Measurements from ENCODE around the gene DNMT1.

The DNMT1 gene

DNA sequence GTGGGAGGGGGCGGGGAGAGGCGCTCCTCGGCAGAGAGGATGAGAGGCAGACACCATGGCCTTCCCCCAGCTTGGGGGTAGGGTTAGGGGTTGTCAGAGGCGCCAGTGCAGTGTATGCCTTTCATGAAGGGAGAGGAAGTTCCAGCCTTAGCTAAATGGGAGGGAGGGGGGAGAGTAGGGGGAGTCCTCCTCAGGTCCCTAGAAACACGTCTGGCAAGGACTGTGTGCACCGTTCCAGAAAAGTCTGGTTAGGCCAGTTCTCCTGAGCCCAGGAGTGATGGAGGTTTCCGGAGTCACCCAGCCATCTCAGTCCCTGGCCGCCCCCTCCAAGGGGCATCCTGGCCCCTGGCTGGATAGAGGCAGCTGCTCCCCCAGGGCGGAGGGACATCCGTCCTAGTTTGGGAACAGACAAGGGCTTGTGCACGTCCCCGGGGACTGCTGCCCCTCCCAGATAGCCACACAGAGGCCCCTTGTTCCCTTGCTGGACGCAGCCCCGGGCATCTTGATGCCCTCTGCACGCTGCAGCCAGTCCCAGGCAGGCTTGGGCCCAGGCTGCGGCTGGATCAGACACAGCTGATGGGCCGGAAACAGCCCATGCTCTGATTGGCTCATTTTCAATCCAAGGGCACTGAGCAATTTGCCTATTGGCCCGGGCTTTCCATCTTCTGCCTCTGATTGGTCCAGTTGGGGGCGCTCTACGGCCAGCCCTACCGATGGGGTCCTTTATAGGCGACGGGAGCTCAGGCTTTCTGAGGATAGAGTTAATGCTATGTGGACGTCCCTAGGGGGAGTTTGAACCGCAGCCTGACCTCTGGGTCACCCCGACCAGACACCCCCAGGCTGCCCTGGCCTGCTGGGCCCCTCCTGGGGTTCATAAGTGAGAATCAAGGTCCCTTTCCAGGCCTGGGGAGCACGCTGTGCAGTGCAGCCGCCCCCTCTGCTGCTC lies 32.5 kb upstream of the DNMT1 start:
- in situ Hi-C loops (cut with MboI; ENCODE audit: low sequenced_read_pairs, unreplicated experiment), result loop anchor here (25.0 kb wide), 1 partner anchor 290 kb away; the partner anchor contains the start of gene OLFM2
- TF ChIP-seq, protein P1, sequence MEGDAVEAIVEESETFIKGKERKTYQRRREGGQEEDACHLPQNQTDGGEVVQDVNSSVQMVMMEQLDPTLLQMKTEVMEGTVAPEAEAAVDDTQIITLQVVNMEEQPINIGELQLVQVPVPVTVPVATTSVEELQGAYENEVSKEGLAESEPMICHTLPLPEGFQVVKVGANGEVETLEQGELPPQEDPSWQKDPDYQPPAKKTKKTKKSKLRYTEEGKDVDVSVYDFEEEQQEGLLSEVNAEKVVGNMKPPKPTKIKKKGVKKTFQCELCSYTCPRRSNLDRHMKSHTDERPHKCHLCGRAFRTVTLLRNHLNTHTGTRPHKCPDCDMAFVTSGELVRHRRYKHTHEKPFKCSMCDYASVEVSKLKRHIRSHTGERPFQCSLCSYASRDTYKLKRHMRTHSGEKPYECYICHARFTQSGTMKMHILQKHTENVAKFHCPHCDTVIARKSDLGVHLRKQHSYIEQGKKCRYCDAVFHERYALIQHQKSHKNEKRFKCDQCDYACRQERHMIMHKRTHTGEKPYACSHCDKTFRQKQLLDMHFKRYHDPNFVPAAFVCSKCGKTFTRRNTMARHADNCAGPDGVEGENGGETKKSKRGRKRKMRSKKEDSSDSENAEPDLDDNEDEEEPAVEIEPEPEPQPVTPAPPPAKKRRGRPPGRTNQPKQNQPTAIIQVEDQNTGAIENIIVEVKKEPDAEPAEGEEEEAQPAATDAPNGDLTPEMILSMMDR (IDR thresholded peaks at IDR 0.05; ENCODE audit: borderline replicate concordance, control extremely low read depth, extremely low read depth, insufficient read depth, missing control alignments), result no peak
- no peak for DNase-seq (ENCODE audit: low spot score)

DNA sequence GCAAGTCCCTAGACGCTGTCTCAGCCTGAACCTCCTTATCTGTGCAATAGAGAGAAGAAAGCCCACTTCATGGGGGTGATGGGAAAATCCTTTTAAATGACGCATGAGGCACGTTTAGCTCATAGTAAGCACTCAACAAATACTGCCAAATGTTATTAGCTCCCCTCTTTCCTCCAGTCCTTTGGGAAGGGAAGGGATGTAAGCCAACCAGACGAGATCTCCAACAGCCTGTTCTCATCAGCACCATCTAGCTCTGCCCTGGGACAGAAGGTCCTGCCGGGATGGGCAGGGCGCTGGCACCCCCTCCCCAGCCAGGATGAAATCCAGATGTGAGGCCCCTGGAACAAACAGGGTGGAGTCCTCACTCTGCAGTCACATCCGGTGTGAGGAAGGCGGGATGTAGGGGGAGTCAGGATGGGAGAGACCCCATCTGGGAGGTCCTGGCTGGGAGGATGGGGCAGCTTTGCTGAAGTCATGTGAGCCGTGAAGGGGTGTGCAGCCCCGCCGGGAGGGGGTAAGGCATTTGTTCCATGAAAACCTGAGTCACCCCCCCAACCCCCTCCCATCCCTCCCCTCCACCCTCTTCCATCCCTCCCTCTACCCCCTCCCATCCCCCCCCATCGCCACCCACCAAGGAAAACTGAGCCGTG lies 31.7 kb upstream of the DNMT1 start:
- DNase-seq (ENCODE audit: low spot score), result no peak
- in situ Hi-C loops (cut with MboI; ENCODE audit: low sequenced_read_pairs, unreplicated experiment), result loop anchor here (25.0 kb wide), 1 partner anchor 289 kb away; the partner anchor contains the start of gene OLFM2
- TF ChIP-seq, protein P1 (IDR thresholded peaks at IDR 0.05; ENCODE audit: borderline replicate concordance, control extremely low read depth, extremely low read depth, insufficient read depth, missing control alignments), result no peak

DNA sequence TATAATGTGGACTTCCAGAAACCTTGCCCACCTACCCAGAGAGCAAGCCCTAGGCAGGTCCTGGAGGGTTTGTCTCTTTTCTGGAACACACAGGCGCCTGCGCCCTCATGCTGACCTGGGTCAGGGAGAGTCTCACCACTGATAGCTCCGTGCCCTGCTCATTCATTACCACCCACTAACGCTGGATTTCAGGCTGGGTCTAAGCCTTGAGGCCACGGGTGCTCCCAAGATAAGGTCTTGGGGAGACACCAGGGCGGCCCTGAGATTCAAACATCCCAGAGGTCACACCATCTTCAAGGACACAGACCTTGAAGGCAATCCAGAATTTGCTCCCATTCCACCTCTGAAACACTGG lies 31.2 kb upstream of the DNMT1 start:
- no peak for DNase-seq (ENCODE audit: low spot score)
- in situ Hi-C loops (cut with MboI; ENCODE audit: low sequenced_read_pairs, unreplicated experiment), result loop anchor here (25.0 kb wide), 1 partner anchor 289 kb away; the partner anchor contains the start of gene OLFM2
- TF ChIP-seq, protein P1 (IDR thresholded peaks at IDR 0.05; ENCODE audit: borderline replicate concordance, control extremely low read depth, extremely low read depth, insufficient read depth, missing control alignments), result no peak

DNA sequence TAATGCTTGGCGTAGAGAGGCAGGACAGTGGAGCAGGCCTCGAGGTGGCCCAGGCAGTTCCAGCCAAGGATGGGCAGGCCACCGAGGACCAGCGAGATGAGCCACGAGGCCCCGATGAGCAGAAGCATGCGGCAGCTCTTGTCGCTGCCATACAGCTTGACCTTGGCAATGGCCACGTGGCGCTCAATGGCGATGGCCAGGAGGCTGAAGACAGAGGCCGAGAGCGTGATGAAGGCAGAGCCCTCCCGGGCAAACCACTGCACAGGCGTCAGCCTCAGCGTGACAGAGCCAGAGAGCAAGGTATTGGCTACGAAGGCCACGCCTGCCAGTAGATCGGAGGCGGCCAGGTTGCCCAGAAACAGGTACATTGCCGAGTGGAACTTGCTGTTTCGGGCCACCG lies 29.6 kb upstream of the DNMT1 start:
- in situ Hi-C loops (cut with MboI; ENCODE audit: low sequenced_read_pairs, unreplicated experiment), result no loop called here
- TF ChIP-seq, protein P1 (IDR thresholded peaks at IDR 0.05; ENCODE audit: borderline replicate concordance, control extremely low read depth, extremely low read depth, insufficient read depth, missing control alignments), result no peak
- DNase-seq (ENCODE audit: low spot score), result no peak

DNA sequence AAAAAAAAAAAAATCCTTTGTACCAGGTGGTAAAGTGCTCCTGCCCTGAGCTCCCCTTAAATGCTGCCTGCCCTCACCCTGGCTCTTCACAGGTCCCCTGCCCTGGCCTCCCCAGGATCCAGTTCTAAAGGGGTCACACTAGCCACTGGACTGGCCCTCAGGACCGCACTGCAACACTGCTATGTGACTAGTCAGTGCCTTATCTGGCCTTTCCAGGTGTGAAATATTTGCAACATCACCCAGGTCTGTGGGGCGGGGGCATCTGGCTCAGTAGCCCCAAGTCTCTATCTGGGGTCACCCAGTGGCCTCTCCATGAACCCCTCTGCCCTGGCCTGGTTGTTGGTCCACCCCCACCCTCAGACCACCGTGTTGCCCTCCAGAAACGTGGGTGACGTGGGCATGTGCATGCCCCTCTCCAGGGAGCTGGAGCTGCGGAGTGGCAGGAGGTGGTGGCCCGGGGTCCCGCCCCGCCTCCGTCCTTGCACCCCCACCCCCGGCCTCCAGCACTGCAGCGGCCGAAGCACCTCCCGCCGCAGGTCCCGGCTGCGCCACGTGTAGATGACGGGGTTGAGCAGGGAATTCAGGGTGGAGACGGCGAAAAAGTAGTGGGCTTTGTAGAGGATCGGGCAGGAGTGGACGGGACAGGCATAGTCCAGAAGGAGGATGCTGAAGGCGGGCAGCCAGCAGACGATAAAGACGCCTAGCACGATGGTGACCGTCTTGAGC lies 28.9 kb upstream of the DNMT1 start:
- TF ChIP-seq, protein P1 (IDR thresholded peaks at IDR 0.05; ENCODE audit: borderline replicate concordance, control extremely low read depth, extremely low read depth, insufficient read depth, missing control alignments), result no peak
- DNase-seq (ENCODE audit: low spot score), result no peak
- in situ Hi-C loops (cut with MboI; ENCODE audit: low sequenced_read_pairs, unreplicated experiment), result no loop called here

DNA sequence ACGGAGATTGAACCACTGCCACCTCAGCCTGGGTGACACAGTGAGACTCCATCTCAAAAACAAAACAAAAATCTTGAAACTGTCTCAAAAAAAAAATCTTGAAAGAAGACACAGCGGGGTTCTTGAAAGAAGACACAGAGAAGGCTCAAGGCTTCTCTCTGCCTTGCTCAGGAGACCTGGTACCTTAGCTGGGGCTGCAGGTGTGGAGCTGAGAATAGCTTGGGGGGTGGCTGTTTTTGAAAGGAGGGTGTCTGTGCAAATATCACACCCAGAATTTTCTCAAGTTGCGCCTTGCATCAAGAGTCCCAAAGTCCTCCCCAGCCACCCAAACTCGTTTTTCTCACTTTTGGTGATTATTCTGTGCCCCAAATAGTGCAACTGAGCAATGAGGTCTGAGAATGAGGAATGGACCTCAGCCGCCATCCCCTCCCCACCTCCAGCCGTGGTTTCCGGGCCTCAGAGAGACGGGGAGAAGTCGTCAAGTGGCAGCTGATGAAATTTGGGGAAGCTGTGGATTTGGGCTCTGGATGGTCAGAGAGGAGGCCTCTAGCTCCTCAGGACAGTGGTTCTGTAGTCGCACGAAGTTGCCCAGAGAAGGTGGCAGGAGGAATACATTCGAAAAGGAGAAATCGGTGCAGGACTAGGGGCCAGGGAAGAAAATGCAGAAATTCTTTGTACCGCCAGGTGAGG lies 27.6 kb upstream of the DNMT1 start:
- DNase-seq (ENCODE audit: low spot score), result no peak
- TF ChIP-seq, protein P1 (IDR thresholded peaks at IDR 0.05; ENCODE audit: borderline replicate concordance, control extremely low read depth, extremely low read depth, insufficient read depth, missing control alignments), result no peak
- in situ Hi-C loops (cut with MboI; ENCODE audit: low sequenced_read_pairs, unreplicated experiment), result no loop called here

Data from GM13976 (cell line).